Activated CD8-positive, alpha-beta memory T cell treated with anti-CD3 and anti-CD28 coated beads for 36 hours (primary cell): ENCODE measurements around the gene ALDH4A1. TPM values are rescaled to one million over a fixed set of nuclear protein-coding genes. Genes with fewer than 3 reads are reported as not detected.

Experiments
- CTCF ChIA-PET: fragments of 350-600 bp; sonication (Branson Sonifier 250); formaldehyde crosslinking; loops from one replicate; lab custom pipeline; 2021; ENCODE audit warnings: antibody characterized with exemption; lab: Charles Lee
- POLR2A ChIA-PET: fragments of 350-600 bp; sonication (Branson Sonifier 250); formaldehyde crosslinking; loops from one replicate; lab custom pipeline; 2021; ENCODE audit warnings: antibody characterized with exemption; lab: Charles Lee
- total RNA-seq, 2 experiments: library from RNA; stranded (reverse); gene quantifications; one replicate each; pipeline ENCODE4 v1.2.3, GENCODE V29; 2021

Gene ALDH4A1
- total RNA-seq, 2 experiments from 2014 or later: 7.9 to 9.0 TPM

- ChIA-PET CTCF (no interaction called here), POLR2A (no interaction called here)
These were observed 11.5 kb downstream of the ALDH4A1 start for GRCh38 chr1:18890706-18891425.

- POLR2A ChIA-PET: no interaction called here
- CTCF ChIA-PET: no interaction called here
These were observed 16.4 kb downstream of the ALDH4A1 start for GRCh38 chr1:18886003-18886335.

GRCh38 chr1:18885311-18886002 lies 16.9 kb downstream of the ALDH4A1 start:
- ChIA-PET CTCF (interaction anchor here (1.8 kb wide), 1 partner anchor 164 kb away, joined by 4 read pairs; no protein-coding TSS in a partner anchor), POLR2A (no interaction called here)

GRCh38 chr1:18884727-18885126 lies 17.6 kb downstream of the ALDH4A1 start:
- CTCF ChIA-PET: interaction anchor here (0.7 to 2.0 kb wide), 14 partner anchors 9 to 288 kb away, joined by 3 to 18 read pairs (median 4); no protein-coding TSS in a partner anchor
- POLR2A ChIA-PET: interaction anchor here (0.7 kb wide), 1 partner anchor 275 kb away, joined by 3 read pairs; no protein-coding TSS in a partner anchor

- CTCF ChIA-PET: interaction anchor here (0.5 to 2.0 kb wide), 16 partner anchors 9 to 651 kb away, joined by 3 to 18 read pairs (median 4); no protein-coding TSS in a partner anchor
- POLR2A ChIA-PET: interaction anchor here (0.7 kb wide), 1 partner anchor 275 kb away, joined by 3 read pairs; no protein-coding TSS in a partner anchor
These were observed 18.0 kb downstream of the ALDH4A1 start for GRCh38 chr1:18884419-18884717.

GRCh38 chr1:18883636-18884418 lies 18.5 kb downstream of the ALDH4A1 start:
- CTCF ChIA-PET: interaction anchor here (0.5 to 2.0 kb wide), 15 partner anchors 9 to 652 kb away, joined by 3 to 18 read pairs (median 4); no protein-coding TSS in a partner anchor

GRCh38 chr1:18883079-18883478 lies 19.3 kb downstream of the ALDH4A1 start:
- POLR2A ChIA-PET: no interaction called here
- CTCF ChIA-PET: interaction anchor here (2.0 kb wide), 2 partner anchors 8 to 231 kb away, joined by 5 to 18 read pairs; no protein-coding TSS in a partner anchor

More at GRCh38 chr1:18883636-18884418, 18.5 kb downstream of the ALDH4A1 start:
- POLR2A ChIA-PET: interaction anchor here (0.7 kb wide), 1 partner anchor 276 kb away, joined by 3 read pairs; no protein-coding TSS in a partner anchor

- CTCF ChIA-PET: interaction anchor here (2.0 kb wide), 1 partner anchor 231 kb away, joined by 5 read pairs; no protein-coding TSS in a partner anchor
- POLR2A ChIA-PET: no interaction called here
These were observed 19.9 kb downstream of the ALDH4A1 start for GRCh38 chr1:18882486-18882885.

- ChIA-PET POLR2A (no interaction called here), CTCF (no interaction called here)
These were observed 20.5 kb downstream of the ALDH4A1 start for GRCh38 chr1:18881642-18882431.

- ChIA-PET CTCF (interaction anchor here (0.6 kb wide), 1 partner anchor 1024 kb away, joined by 3 read pairs; no protein-coding TSS in a partner anchor), POLR2A (no interaction called here)
These were observed 21.2 kb downstream of the ALDH4A1 start for GRCh38 chr1:18881164-18881563.

GRCh38 chr1:18880585-18880984 lies 21.8 kb downstream of the ALDH4A1 start:
- ChIA-PET POLR2A (no interaction called here), CTCF (no interaction called here)

- CTCF ChIA-PET: interaction anchor here (0.7 kb wide), 1 partner anchor 1574 kb away, joined by 3 read pairs; no protein-coding TSS in a partner anchor
- POLR2A ChIA-PET: no interaction called here
These were observed 22.5 kb downstream of the ALDH4A1 start for GRCh38 chr1:18879791-18880309.

GRCh38 chr1:18879215-18879790 lies 23.1 kb downstream of the ALDH4A1 start:
- CTCF ChIA-PET: no interaction called here
- POLR2A ChIA-PET: no interaction called here

GRCh38 chr1:18878538-18879214 lies 23.7 kb downstream of the ALDH4A1 start:
- ChIA-PET POLR2A (no interaction called here), CTCF (no interaction called here)

- CTCF ChIA-PET: no interaction called here
- POLR2A ChIA-PET: no interaction called here
These were observed 25.1 kb downstream of the ALDH4A1 start for GRCh38 chr1:18877282-18877681.

- POLR2A ChIA-PET: no interaction called here
- CTCF ChIA-PET: interaction anchor here (1.1 to 2.4 kb wide), 2 partner anchors 8 to 11 kb away, joined by 5 to 18 read pairs; no protein-coding TSS in a partner anchor
These were observed 26.1 kb downstream of the ALDH4A1 start for GRCh38 chr1:18876210-18876609.

- ChIA-PET POLR2A (no interaction called here), CTCF (interaction anchor here (0.8 to 2.4 kb wide), 7 partner anchors 8 to 279 kb away, joined by 3 to 18 read pairs (median 5); no protein-coding TSS in a partner anchor)
These were observed 26.6 kb downstream of the ALDH4A1 start for GRCh38 chr1:18875796-18876128.
